Fibroblast of skin of right quadriceps (primary cell): ENCODE results near the gene TSBP1.
"Not testable (repeated sequence)": the region's sequence is repeated elsewhere in the genome, so short reads cannot be mapped to it uniquely, and the experiment has no call there.

Source experiments
- DNase-seq: peaks from one replicate; pipeline ENCODE4 v3.0.0-alpha.2; 2013

TSBP1 gene

GRCh38 chr6:32371229-32371628 is 474 bp downstream of the TSBP1 start:
- DNase-seq: peak; percentile 34

- DNase-seq: peak; percentile 14
Observed at GRCh38 chr6:32370505-32370904, 1.2 kb downstream of the TSBP1 start.

DNA sequence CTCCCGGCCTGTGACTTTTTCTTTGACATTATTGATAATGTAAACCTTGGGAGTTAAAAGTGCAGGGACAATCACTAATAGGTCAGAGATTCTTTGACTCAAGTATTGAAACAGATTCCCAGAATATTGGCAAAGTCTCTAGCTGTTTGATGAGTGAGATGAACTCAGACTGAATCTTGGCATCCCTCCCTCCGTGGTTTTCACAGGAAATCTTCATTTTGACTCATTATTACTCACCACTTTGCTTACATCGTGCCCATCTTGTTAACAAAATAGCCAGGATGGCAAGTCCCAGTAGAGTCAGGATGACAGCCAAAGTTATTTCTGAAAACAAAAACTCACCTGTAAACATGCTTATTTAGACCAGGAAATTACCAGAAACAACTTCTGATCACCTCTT is 2.0 kb downstream of the TSBP1 start:
- DNase-seq: peak; percentile 90

DNA sequence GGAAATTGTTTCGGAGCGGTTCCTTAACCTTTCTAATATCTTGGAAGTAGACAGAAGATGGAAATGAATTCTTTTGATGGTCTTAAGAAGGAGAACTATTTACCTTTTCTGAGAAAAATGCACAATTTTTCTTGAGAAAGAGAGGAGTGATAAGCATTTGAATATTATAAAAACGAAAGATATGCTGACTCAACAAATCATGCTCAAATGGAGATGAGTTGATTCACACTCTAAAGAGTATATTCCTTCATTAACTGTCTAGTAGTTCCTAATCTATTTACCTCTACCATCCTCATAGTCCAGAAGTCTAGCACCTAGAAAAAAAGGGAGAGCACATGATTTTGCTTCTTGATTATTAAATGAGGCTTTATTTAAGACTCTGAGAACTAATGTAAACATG is 4.1 kb downstream of the TSBP1 start:
- DNase-seq: no peak

GRCh38 chr6:32359225-32359624 is 12.5 kb downstream of the TSBP1 start:
- DNase-seq: not testable (repeated sequence)

DNA sequence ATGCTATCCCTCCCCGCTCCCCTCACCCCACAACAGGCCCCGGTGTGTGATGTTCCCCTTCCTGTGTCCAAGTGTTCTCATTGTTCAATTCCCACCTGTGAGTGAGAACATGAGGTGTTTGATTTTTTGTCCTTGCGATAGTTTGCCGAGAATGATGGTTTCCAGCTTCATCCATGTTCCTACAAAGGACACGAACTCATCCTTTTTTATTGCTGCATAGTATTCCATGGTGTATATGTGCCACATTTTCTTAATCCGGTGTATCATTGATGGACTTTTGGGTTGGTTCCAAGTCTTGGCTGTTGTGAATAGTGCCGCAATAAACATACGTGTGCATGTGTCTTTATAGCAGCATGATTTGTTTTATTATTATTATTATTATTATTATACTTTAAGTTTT is 13.2 kb downstream of the TSBP1 start:
- DNase-seq: not testable (repeated sequence)

DNA sequence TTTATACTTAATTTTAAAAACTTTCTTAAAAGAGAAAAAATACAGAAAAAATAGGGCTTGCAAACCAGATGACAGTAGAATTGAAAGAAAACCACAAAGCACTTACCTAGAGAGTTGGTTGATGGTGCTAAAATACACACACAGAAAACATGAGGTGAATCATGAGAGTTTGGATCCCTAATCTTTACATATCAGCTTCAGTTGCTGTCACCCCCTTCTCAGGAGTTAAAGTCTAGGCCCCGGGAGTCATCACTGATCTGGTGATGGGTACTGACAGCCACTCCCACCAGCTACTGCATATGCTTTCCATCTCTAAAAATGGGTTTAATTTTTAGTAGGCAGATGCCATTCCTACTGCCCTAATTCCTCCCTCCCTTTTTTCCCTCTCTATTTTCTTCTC is 16.7 kb downstream of the TSBP1 start:
- no peak for DNase-seq

GRCh38 chr6:32353348-32353747 is 18.4 kb downstream of the TSBP1 start:
- DNase-seq: no peak

DNA sequence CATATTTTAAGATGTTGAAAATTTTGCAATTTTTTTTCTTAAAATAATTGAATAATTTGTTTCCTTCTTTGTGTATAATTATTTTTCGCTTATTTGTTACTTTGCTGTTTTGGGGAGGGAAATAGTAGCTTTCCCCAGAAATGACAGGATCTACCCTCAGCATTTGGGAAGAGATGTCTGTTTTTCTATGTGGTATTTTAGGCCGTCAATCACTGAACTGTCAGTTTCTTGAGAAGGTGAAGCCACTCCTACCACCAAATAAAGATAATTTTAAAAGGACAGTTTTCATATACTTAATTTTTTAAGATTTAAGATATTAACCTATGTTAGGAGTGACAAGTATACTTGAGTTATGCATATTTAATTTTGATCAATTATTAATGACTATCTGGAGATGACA is 31.5 kb downstream of the TSBP1 start:
- no peak for DNase-seq

GRCh38 chr6:32337186-32337805 is 34.4 kb downstream of the TSBP1 start:
- DNase-seq: no peak

DNA sequence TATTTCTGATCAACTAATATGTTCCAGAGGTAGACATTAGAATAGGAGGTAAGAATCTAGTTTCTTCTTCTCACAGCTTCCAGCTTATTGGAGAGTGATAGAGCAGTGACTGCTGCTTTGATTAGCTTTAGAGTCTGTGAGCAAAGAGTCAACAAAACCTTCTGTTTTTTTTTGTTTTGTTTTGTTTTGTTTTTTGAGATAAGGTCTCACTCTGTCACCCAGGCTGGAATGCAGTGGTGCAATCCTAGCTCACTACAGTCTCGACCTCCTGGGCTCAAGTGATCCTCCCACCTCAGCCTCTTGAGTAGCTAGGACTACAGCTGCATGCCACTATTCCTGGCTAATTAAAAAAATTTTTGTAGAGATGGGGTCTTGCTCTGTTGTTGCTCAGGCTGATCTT is 39.3 kb downstream of the TSBP1 start:
- no peak for DNase-seq

- no peak for DNase-seq
Observed at GRCh38 chr6:32329141-32329540, 42.6 kb downstream of the TSBP1 start.

DNA sequence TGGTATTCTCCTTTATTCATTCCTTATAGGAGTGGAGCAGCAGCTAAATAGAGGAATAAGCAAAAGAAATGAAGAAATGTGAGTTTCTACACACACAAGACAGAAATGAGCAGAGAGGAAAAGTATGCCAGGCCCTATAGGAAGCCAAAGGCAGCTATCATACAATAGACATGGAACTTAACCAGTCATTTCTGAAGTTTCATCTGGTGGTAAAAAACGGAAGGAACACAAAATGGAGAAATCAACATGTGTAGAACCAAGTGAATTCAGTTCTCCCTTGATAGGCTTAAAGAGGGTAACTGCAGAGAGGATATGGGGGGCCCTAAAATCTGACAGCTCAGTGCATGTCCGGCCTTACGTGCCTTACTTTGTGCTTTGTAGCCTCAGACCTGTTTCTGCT is 44.6 kb downstream of the TSBP1 start:
- no peak for DNase-seq

GRCh38 chr6:32318501-32318900 is 53.2 kb downstream of the TSBP1 start:
- DNase-seq: no peak

- DNase-seq: no peak
Observed at GRCh38 chr6:32317541-32317940, 54.2 kb downstream of the TSBP1 start.

DNA sequence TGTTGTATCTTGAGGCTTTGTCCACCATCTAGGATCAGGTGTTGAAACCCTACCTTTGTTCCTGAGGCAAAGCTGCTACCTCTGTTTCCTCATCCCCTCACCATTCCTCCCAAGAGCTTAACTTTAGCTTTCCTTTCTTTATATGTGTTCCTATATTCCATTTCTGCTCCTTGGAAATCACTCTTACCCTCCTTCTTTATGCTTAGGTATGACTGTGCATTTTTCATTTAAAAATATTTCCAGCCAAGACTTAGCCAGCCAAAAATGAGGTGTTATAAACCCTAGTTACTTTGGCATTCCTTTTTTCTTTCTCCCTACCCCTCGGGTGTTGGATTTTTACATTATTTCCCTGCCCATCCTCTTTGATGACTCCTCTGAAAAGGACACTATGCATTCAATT is 57.7 kb downstream of the TSBP1 start:
- DNase-seq: no peak

DNA sequence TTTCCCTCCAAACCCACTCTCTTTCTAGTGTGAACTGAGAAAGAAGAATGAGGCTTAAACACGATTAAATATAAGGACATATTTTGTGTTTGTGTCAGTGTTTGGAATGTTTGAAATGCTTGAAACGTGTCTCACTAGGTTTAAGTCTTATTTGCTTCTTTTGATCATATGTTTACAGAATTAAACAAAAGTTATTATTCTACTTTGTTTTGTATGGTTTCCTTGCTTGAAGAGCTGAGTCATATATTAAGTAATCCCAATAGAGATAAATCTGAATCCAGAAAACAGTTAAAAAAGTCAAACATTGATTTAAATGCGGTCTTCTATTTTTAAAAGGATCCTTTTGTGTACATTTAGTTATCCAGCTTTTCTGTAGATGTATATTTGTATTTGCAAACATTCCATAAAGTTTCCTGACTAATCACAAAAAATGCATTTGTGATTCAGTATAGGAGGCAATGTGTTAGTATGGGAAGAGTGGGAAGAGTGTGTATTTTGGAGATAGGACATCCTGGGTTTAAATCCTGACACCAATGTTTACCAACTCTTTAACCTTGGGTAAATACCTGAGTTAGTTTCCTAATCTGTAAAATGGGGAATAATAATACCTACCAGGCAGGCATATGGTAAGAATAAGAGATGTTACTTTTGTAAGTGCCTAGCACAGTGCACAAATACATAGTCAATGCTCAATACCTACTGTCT is 72.9 kb downstream of the TSBP1 start:
- peak; percentile 55 for DNase-seq

GRCh38 chr6:32294980-32295379 is 76.7 kb downstream of the TSBP1 start:
- DNase-seq: not testable (repeated sequence)

- no peak for DNase-seq
Observed at GRCh38 chr6:32294566-32294965, 77.1 kb downstream of the TSBP1 start.

GRCh38 chr6:32293695-32294094 is 78.0 kb downstream of the TSBP1 start:
- no peak for DNase-seq

DNA sequence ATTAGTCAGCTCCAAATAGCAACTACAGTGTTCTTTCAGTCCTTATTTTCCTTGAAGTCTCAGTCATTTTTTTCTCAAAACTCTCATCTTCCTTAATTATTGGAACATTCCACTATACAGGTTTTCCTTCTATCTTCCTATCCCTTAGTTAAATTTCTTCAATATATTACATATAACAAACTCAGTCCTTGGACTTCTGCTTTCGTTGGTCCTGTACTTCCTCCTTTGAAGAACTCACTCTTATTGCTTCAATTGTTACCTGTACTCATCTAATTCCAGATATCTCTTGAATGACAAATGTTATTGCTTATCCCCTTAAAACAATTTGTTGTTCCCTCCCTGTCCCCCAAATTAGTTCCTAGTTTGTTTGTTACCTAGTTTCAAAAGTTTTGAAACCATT is 80.2 kb downstream of the TSBP1 start:
- no peak for DNase-seq

DNA sequence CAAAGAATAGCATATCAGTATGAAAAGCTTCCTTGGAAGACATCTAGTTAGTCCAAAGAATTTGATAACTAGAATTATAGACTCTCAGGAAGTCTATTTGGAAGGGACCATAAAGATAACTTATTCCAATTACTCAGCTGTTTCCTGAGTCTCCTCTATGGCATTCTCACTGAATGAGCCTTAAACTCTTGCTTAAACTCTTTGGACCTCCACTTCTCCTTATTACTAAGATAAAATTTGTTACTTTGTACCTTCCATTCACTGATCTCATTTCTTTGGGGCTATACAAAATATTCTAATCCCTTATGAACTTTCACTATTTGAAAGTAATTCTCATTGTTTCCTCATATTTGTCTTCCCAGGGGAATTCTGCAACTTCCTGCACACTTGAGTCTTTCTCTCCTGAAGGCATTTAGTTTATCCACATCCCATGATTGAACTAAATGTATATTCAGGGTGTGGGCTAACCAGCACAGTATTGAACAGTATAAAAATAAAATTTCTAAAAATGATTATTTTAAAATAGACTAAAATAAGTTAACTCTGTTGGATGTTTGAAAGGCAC is 80.7 kb downstream of the TSBP1 start:
- peak; percentile 42 for DNase-seq

DNA sequence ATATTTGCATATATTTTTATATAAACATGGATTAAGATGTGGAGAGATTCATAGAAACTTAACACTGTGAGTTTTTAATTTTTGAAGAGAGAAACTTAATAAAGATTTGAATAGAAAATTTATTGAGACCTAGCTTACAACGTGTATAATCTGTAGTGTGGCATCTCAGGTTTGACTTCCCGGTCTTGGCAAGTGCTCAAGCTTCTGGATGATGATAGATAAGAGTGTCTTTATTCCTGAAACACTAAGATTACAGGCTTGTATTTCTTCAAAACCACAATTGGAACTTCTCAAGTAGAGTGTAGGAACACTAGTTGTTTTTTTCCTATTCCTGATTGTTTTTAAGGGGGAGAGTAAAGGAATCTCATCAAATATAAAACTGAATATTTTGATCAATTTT is 83.3 kb downstream of the TSBP1 start:
- no peak for DNase-seq

DNA sequence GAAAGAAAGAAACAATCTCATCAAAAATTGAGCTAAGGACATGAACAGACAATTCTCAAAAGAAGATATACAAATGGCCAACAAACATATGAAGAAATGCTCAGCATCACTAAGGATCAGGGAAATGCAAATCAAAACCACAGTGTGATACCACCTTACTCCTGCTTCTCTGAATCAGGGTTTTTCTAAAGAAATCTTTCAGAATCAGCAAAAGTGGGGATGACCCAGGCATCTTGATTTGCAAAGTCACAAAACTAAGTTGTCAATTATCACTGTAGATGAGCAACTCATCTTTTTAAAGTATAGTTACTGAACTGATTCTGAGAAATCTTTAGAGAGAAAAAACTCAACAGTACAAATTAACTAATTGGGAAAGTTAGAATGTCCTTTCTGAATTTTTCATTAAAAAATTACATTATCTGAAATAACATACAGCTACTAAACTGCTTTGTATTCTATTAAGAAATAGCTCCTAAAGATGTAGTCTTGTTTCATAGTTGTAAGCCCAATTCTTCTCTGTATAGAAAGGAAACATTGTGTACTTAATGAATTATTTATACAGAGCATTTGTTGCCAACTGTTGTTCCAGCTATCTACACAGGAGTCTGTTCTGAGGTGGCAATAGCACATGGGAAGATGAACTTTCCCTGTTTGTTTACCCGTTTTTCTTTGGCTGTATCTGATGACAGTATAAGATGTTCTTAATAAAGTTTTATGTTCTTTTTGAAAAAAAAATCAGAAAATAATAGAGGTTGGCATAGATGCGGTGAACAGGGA is 97.7 kb downstream of the TSBP1 start:
- DNase-seq: not testable (repeated sequence)
